Measurements from ENCODE around the gene LRRC10B. TPM values are rescaled to one million over a fixed set of nuclear protein-coding genes. Genes with fewer than 3 reads are reported as not detected.

Gene LRRC10B
- total and polyA plus RNA-seq, 8 donors, result 0.43 to 1.3 (median 0.75) TPM; not detected in 2

- no peak overlapping the region for H3K27ac ChIP-seq
- H3K4me3 ChIP-seq, result no peak overlapping the region
- peaks cover 0 to 49% (median 0%) of the 10 kb centered on the region in 3 donors for H3K27me3 ChIP-seq
- intact Hi-C loops (cut with DNase I; ENCODE audit: low total_unique reads), result no loop called here
- no peaks in the 10 kb centered on the region for H3K4me1 ChIP-seq
- DNase-seq, result no peak
- no peaks in the 10 kb centered on the region for H3K9me3 ChIP-seq
- TF ChIP-seq POLR2AphosphoS5 (IDR thresholded peaks at IDR 0.05), result no peak
- TF ChIP-seq EP300 (IDR thresholded peaks at IDR 0.05), result no peak
- TF ChIP-seq POLR2A (IDR thresholded peaks at IDR 0.05), result no peak
- TF ChIP-seq, protein P1, sequence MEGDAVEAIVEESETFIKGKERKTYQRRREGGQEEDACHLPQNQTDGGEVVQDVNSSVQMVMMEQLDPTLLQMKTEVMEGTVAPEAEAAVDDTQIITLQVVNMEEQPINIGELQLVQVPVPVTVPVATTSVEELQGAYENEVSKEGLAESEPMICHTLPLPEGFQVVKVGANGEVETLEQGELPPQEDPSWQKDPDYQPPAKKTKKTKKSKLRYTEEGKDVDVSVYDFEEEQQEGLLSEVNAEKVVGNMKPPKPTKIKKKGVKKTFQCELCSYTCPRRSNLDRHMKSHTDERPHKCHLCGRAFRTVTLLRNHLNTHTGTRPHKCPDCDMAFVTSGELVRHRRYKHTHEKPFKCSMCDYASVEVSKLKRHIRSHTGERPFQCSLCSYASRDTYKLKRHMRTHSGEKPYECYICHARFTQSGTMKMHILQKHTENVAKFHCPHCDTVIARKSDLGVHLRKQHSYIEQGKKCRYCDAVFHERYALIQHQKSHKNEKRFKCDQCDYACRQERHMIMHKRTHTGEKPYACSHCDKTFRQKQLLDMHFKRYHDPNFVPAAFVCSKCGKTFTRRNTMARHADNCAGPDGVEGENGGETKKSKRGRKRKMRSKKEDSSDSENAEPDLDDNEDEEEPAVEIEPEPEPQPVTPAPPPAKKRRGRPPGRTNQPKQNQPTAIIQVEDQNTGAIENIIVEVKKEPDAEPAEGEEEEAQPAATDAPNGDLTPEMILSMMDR (IDR thresholded peaks at IDR 0.05), result no peak
- H3K36me3 ChIP-seq, result no peaks in the 10 kb centered on the region
- WGBS, 5 donors, result 88 to 93% (median 91%) methylated on average over 19 of the region's 19 CpGs
Measured at GRCh38 chr11:61524963-61525587, 16.5 kb downstream of the LRRC10B start.

DNA sequence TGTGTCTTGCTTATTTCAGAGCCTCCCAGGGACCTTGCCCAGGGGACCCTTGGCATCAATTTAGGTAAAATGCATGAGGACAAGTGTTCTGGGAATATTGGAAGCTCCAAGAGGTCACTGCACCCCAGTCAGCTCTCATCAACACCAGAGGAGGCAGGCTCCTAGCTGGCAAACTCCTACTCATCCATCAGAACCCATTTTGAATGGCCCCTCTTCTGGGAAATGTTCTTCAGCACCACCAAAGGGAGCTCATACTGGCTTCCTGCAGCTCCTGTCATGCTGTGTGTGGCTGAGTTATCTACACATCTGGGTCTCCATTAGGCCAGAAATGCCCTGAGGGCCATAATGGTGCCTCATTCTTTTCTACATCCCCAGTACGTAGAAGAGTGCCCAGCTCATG, 17.7 kb downstream of the LRRC10B start:
- Histone ChIP-seq H3K4me3 (no peak overlapping the region), H3K4me1 (no peaks in the 10 kb centered on the region), H3K9me3 (no peaks in the 10 kb centered on the region), H3K27ac (no peak overlapping the region), H3K27me3 (peaks cover 0 to 61% (median 0%) of the 10 kb centered on the region in 3 donors), H3K36me3 (no peaks in the 10 kb centered on the region)
- 83 to 100% (median 96%) methylated on average over 1 of the region's 1 CpG for WGBS, 5 donors
- TF ChIP-seq EP300 (IDR thresholded peaks at IDR 0.05) (no peak), POLR2AphosphoS5 (IDR thresholded peaks at IDR 0.05) (no peak), POLR2A (IDR thresholded peaks at IDR 0.05) (no peak)
- TF ChIP-seq, protein P1 (IDR thresholded peaks at IDR 0.05), result no peak
- intact Hi-C loops (cut with DNase I; ENCODE audit: low total_unique reads), result no loop called here
- DNase-seq, result no peak

DNA sequence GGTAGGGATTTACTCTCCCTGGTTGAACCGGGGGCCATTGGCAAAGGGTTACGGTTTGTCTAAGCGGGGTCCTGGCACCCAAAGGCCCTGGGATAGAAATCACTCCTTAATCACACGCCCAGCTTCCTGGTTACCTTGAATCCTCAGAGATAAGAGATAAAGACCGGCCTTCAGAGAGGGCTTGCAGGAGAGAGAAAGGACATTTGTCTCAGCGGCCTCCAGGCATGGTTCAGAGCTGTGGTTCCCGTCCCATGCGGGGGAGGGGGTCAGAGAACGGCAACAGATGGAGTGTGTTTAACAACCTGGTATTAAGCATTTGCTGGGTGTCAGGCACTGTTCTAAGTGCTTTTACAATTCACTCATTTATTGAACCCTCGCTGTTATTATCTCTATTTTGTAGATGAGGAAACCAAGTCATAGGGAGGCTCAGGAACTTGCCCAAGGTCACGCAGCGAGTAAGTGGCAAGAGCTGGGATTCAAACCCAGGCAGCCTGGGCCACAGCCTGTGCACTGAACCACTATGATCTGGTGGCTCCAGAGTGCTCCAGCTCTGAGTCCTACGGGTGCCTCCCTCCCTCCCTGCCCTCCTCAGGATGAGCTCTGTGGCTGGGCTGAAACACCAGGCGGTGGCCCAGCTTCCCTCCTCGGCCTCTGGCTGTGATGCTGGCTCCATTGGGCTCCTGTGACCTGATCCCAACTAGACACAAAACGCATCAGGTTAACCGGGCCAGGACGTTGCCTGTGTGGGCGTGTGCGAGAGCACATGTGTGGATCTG, 18.6 kb downstream of the LRRC10B start:
- Histone ChIP-seq H3K36me3 (no peaks in the 10 kb centered on the region), H3K4me1 (peaks cover 0 to 2% (median 0%) of the 10 kb centered on the region in 4 donors), H3K9me3 (no peaks in the 10 kb centered on the region), H3K4me3 (no peak overlapping the region), H3K27ac (no peak overlapping the region), H3K27me3 (peaks cover 0 to 66% (median 0%) of the 10 kb centered on the region in 3 donors)
- TF ChIP-seq, protein P1 (IDR thresholded peaks at IDR 0.05), result no peak
- TF ChIP-seq POLR2A (IDR thresholded peaks at IDR 0.05) (no peak), EP300 (IDR thresholded peaks at IDR 0.05) (no peak), POLR2AphosphoS5 (IDR thresholded peaks at IDR 0.05) (no peak)
- intact Hi-C loops (cut with DNase I; ENCODE audit: low total_unique reads), result no loop called here
- DNase-seq, result peak in 1 of 2 donors; percentile 52
- WGBS, 5 donors, result 55 to 69% (median 61%) methylated on average over 17 to 20 of the region's 20 CpGs

DNA sequence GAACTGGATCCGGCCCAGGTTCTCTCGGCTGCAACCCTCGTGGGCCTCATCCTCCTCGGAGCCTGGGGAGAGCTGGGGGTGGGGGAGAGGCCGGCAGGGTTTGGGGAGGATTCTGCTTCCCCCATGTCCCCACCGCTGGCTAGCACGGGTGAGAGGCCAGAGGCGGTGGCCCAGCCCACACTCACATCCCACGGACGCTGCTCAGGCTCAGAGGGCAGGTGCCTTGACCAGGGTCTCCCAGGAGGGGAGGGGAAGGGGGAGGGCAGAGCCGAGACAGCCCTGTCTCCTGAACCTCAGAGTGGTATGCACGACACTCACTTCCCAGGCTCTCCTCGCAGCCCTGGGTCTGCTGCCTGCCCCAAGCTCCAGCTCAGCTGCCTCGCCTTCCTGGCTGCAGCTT, 19.6 kb downstream of the LRRC10B start:
- Histone ChIP-seq H3K36me3 (no peaks in the 10 kb centered on the region), H3K27me3 (peaks cover 0 to 75% (median 0%) of the 10 kb centered on the region in 3 donors), H3K4me1 (peaks cover 0 to 12% (median 0%) of the 10 kb centered on the region in 4 donors), H3K4me3 (no peak overlapping the region), H3K27ac (no peak overlapping the region), H3K9me3 (no peaks in the 10 kb centered on the region)
- TF ChIP-seq EP300 (IDR thresholded peaks at IDR 0.05) (no peak), POLR2AphosphoS5 (IDR thresholded peaks at IDR 0.05) (no peak), POLR2A (IDR thresholded peaks at IDR 0.05) (no peak)
- TF ChIP-seq, protein P1 (IDR thresholded peaks at IDR 0.05), result no peak
- no peak for DNase-seq
- intact Hi-C loops (cut with DNase I; ENCODE audit: low total_unique reads), result no loop called here
- WGBS, 5 donors, result 59 to 67% (median 62%) methylated on average over 10 to 14 of the region's 14 CpGs

Measured in stomach (tissue), 9 donors.